Ascending aorta (tissue), 2 donors: ENCODE results near the gene OSTC. TPM values are rescaled to one million over a fixed set of nuclear protein-coding genes. Genes with fewer than 3 reads are reported as not detected.

Experiments
- DNase-seq, 2 donors: peaks; one replicate each; pipeline ENCODE4 v3.0.0-alpha.2; 2019; ENCODE audit warnings: low spot score in 2 of 2
- H3K27ac ChIP-seq, 2 donors: fragments of 200-600 bp; sonication (generic); one replicate each; pipeline ENCODE4 v1.5.1; 2016 to 2017; ENCODE audit warnings: mild to moderate bottlenecking in 1 of 2
- H3K27me3 ChIP-seq: fragments of 200-600 bp; sonication (generic); one replicate; pipeline ENCODE4 v1.5.1; 2017
- H3K36me3 ChIP-seq, 2 donors: fragments of 200-600 bp; sonication (generic); one replicate each; pipeline ENCODE4 v1.5.1; 2016
- H3K4me1 ChIP-seq, 2 donors: fragments of 200-600 bp; sonication (generic); one replicate each; pipeline ENCODE4 v1.5.1; 2016 to 2017; ENCODE audit warnings: mild to moderate bottlenecking in 1 of 2
- H3K4me3 ChIP-seq, 2 donors: fragments of 200-600 bp; sonication (generic); one replicate each; pipeline ENCODE4 v1.5.1; 2016 to 2017; ENCODE audit warnings: mild to moderate bottlenecking in 1 of 2
- H3K9me3 ChIP-seq, 2 donors: fragments of 200-600 bp; sonication (generic); one replicate each; pipeline ENCODE4 v1.5.1; 2016
- CTCF ChIP-seq, 3 experiments: fragments of 200-600 bp in 2 of 3; fragments of 450-650 bp in 1 of 3; sonication (generic) in 2 of 3; IDR thresholded peaks; one replicate each; pipeline ENCODE4 v1.5.1; 2016 to 2019; ENCODE audit warnings: antibody characterized with exemption in 3 of 3, mild to moderate bottlenecking in 1 of 3, moderate library complexity in 1 of 3
- intact Hi-C: fragments of 100-400 bp; cut with DNase I; formaldehyde crosslinking; loops from one replicate; pipeline ENCODE4 v1.15.1; 2023
- total RNA-seq: library from RNA; depleted of rRNA; stranded (reverse); fragments of >200 nt; gene quantifications from one replicate; pipeline ENCODE4 v1.1.0, GENCODE V29; 2016

Gene OSTC
- total RNA-seq, 1 donor from 2014 or later: 50.4 TPM

DNA sequence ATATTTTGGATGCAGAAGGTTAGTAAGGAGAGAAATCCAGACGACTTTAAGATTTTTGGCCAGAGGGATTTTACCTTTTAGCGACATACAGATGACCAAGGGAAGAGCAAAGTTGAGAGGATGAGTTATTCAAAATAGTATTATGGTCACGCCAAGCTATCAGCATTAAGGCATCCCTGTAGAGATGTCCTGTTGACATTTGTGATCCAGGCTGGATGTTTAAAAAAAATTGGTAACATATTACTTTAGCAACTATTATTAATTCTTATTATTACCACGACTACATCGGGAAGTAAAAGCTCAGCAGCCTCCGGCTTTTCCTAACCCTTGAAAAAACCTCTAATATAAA, 562 bp upstream of the OSTC start:
- TF ChIP-seq CTCF (IDR thresholded peaks at IDR 0.05): no peak
- Histone ChIP-seq H3K4me3 (peak overlapping the region; percentile 52 to 95), H3K36me3 (no peaks in the 10 kb centered on the region), H3K27me3 (no peaks in the 10 kb centered on the region), H3K9me3 (no peaks in the 10 kb centered on the region), H3K27ac (peak overlapping the region; percentile 81 to 82), H3K4me1 (peaks cover 0 to 9% of the 10 kb centered on the region in 2 donors)
- no peak for DNase-seq
- intact Hi-C loops: loop anchor here (1.0 to 10.0 kb wide), 4 partner anchors 30 to 1167 kb away; partner anchors contain the start of genes CASP6, GAR1, LEF1 and RPL34

DNA sequence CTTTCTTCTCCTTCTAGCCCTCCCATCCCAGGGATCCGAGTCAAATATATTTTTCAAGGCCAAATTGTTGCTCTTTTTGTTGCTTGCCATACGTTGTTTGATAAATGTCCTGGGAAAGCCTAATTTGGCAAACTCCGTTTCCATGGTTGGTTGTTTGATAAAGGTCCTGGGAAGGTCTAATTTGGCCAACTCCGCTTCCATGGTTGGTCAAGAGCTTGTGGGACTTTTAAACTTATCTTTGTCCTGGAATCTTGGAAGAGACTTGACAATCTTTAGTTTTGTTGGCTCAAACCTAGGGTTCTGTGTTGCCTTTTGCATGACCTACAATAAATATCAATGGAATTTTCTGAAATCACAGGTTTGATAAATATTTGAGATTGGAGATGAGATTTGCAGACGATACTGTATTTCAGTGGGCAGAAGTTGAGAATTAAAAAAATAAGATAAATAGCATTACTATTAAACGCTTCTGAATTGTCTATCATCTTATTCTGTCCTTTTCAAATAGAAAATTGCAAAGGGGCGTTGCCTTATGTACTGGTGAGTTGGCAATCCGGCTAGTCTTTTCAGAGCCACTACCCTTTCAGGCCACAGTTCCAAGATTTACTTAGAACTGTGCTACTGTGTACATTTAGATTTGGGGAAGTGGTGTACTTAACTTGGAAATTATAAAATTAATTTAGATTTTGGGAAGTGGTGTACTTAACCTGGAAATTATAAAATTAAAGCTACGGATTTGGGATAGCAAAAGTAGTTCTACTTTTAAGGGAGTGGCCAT, 804 bp downstream of the OSTC start:
- no peak for TF ChIP-seq CTCF (IDR thresholded peaks at IDR 0.05)
- H3K4me3 ChIP-seq: peak overlapping the region; percentile 52 to 95
- peak overlapping the region; percentile 81 to 82 for H3K27ac ChIP-seq
- H3K36me3 ChIP-seq: peaks cover 0 to 4% of the 10 kb centered on the region in 2 donors
- peaks cover 0 to 9% of the 10 kb centered on the region in 2 donors for H3K4me1 ChIP-seq
- H3K27me3 ChIP-seq: no peaks in the 10 kb centered on the region
- DNase-seq: no peak
- no peaks in the 10 kb centered on the region for H3K9me3 ChIP-seq
- intact Hi-C loops: loop anchor here (2.0 to 10.0 kb wide), 3 partner anchors 486 to 1166 kb away; partner anchors contain the start of genes CASP6, GAR1 and LEF1

- H3K4me3 ChIP-seq: no peak overlapping the region
- H3K27ac ChIP-seq: no peak overlapping the region
- no peaks in the 10 kb centered on the region for H3K27me3 ChIP-seq
- H3K9me3 ChIP-seq: no peaks in the 10 kb centered on the region
- DNase-seq: no peak
- TF ChIP-seq CTCF (IDR thresholded peaks at IDR 0.05): no peak
- H3K36me3 ChIP-seq: peaks cover 29 to 48% of the 10 kb centered on the region in 2 donors
- H3K4me1 ChIP-seq: no peaks in the 10 kb centered on the region
- intact Hi-C loops: no loop called here
Measured at GRCh38 chr4:108662629-108663028, 12.2 kb downstream of the OSTC start.

- Histone ChIP-seq H3K27me3 (no peaks in the 10 kb centered on the region), H3K4me1 (no peaks in the 10 kb centered on the region), H3K4me3 (no peak overlapping the region), H3K36me3 (peaks cover 3% of the 10 kb centered on the region in 2 donors), H3K9me3 (no peaks in the 10 kb centered on the region), H3K27ac (no peak overlapping the region)
- intact Hi-C loops: no loop called here
- DNase-seq: no peak
- TF ChIP-seq CTCF (IDR thresholded peaks at IDR 0.05): no peak
Measured at GRCh38 chr4:108674356-108674977, 24.1 kb downstream of the OSTC start.

- H3K9me3 ChIP-seq: no peaks in the 10 kb centered on the region
- H3K27ac ChIP-seq: no peak overlapping the region
- H3K36me3 ChIP-seq: peaks cover 0 to 3% of the 10 kb centered on the region in 2 donors
- no peak for DNase-seq
- TF ChIP-seq CTCF (IDR thresholded peaks at IDR 0.05): no peak
- no peak overlapping the region for H3K4me3 ChIP-seq
- intact Hi-C loops: loop anchor here (5.0 kb wide), 1 partner anchor 726 kb away; no protein-coding TSS in a partner anchor
- no peaks in the 10 kb centered on the region for H3K4me1 ChIP-seq
- no peaks in the 10 kb centered on the region for H3K27me3 ChIP-seq
Measured at GRCh38 chr4:108681321-108681809, 31.0 kb downstream of the OSTC start.
